Testis (tissue), 2 donors: Measurements from ENCODE around the gene RAX2.

Experiments used
- CTCF ChIP-seq, 3 experiments: fragments of 450-650 bp in 2 of 3; fragments of 200-600 bp in 1 of 3; sonication (generic) in 1 of 3; IDR thresholded peaks; one replicate each; pipeline ENCODE4 v1.5.1; 2016 to 2019; ENCODE audit warnings: antibody characterized with exemption in 3 of 3, mild to moderate bottlenecking in 2 of 3, moderate library complexity in 1 of 3
- POLR2A ChIP-seq: fragments of 450-650 bp; IDR thresholded peaks from one replicate; pipeline ENCODE4 v1.6.1; 2017; ENCODE audit warnings: antibody characterized with exemption, mild to moderate bottlenecking, moderate library complexity

DNA sequence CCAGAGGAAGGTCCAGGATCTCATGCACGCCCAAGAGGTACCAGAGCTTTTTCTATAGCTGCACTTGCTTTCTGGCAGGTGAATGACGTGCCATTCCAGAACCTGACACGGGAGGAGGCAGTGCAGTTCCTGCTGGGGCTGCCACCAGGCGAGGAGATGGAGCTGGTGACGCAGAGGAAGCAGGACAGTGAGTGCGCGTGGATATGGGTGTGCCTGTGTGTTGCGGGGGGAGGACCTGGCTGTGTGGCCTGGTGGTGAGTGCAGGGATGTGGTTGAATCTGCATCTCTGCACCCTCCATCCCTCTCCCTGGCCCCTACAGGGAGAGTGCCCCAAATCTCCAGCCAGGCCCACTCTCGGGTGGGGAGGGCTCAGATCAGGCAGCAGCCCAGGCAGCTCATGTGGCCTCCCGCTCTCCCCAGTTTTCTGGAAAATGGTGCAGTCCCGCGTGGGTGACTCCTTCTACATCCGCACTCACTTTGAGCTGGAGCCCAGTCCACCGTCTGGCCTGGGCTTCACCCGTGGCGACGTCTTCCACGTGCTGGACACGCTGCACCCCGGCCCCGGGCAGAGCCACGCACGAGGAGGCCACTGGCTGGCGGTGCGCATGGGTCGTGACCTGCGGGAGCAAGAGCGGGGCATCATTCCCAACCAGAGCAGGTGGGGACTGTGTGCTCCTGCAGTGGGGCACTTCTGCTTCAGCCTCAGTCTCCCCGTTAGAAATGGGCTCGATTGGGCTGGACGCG lies 33.4 kb downstream of the RAX2 start:
- TF ChIP-seq CTCF (IDR thresholded peaks at IDR 0.05) (no peak), POLR2A (no peak)
